Mesangial cell (primary cell): Measurements from ENCODE around the gene CA11. TPM values are rescaled to one million over a fixed set of nuclear protein-coding genes. Genes with fewer than 3 reads are reported as not detected.

Experiments
- total RNA-seq: library from RNA; depleted of rRNA; stranded (reverse); fragments of >200 nt; gene quantifications from 2 replicates; pipeline ENCODE4 v1.2.3, GENCODE V29; 2015

CA11 gene
- 11.3 TPM in 1 of 2 replicates, not detected in the other for total RNA-seq

DNA sequence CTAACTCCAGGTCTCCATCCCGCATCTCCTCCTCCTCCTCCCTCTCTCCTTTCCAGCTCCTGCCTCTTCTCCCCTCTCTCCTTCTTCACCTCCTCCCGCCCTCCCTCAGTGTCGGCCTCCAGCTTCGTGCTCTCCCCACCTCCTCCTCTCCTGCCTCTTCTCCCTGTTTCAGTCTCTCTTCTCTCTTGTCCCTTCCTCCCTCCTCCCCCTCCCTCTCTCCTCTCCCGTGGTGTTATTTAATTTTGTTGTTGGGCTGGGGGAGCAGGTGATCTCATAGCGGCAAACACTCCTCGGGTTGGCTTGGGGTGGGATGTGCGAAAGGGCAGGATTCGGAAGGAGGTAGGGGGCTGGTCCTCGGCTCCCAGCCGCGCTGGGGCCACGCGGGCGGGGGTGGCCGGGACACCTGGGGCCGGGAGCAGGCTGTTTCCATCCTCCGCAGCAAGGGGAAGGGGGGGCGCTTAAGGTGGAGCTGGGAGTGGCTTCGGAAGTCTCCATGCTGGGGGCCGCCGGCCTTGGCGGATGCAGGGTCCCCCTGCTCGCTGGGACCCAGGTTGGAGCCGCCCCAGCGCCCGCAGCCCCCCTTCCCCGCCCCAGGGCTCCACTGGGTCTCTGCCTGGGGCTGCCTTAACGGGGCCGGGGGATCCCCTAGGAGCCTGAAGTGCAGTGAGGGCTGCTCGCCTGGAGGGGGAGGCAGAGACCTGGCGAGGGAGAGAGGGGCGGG lies at the start of gene CA11:
CA11 (minus strand) TSS at position 187 of the 721 bp plus-strand sequence. CDS start 555 bp downstream, outside the sequence.

DNA sequence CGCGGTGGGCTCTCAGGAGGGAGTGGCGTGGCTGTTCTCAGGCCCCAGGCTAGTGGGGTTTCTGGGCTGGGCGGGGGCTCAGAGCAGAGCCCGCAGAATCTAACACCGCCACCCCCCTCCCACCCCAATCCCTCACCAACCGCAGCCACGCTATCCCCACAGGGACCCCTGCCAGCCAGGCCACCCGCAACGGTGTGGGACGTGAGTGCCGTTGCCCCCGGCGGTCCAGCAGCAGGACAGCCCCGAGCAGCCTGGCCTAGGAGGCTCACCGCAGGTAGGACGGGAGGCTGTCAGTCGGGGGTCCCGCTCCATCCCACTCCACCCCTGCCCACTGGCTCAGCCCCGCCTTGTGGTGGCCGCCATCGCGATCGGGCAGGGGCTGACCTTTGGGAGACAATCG lies 27.0 kb upstream of the CA11 start, which contains the start of gene NTN5:
NTN5 (minus strand) TSS at position 24 of the 400 bp plus-strand sequence. CDS start 2,031 bp downstream, outside the sequence.

DNA sequence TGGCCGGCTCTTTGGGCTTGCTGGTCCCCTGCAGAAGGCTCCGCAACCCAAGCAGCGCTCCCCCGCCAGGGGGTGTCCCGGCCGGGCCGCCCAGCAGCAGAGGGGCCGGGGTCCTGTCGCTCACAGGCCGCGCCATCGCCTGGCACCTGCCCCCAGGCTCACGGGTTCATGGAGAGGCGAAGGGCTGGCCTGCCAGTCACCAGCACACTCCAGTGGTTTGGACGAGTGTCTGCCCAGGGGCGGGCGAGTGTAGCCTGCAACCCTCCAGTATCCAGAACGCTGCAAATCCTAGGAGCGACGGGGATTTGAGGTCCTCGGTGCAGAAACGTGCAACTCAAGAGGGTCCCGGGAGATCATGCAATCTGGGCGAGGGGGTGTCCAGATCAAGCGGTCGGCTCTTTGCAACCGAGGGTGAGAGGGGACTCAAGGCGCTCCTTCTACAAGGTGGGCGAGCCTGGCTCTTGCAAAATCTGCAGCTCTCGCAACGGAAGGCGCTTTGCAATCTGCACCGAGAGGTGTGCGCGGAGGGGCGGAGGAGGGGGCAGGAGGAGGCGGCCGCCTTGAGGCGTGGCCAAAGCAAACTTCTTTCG lies 9.0 kb downstream of the CA11 start, which contains the start of gene DBP:
DBP (minus strand) TSS at position 521 of the 590 bp plus-strand sequence; CDS start at position 136, 385 bp downstream.

DNA sequence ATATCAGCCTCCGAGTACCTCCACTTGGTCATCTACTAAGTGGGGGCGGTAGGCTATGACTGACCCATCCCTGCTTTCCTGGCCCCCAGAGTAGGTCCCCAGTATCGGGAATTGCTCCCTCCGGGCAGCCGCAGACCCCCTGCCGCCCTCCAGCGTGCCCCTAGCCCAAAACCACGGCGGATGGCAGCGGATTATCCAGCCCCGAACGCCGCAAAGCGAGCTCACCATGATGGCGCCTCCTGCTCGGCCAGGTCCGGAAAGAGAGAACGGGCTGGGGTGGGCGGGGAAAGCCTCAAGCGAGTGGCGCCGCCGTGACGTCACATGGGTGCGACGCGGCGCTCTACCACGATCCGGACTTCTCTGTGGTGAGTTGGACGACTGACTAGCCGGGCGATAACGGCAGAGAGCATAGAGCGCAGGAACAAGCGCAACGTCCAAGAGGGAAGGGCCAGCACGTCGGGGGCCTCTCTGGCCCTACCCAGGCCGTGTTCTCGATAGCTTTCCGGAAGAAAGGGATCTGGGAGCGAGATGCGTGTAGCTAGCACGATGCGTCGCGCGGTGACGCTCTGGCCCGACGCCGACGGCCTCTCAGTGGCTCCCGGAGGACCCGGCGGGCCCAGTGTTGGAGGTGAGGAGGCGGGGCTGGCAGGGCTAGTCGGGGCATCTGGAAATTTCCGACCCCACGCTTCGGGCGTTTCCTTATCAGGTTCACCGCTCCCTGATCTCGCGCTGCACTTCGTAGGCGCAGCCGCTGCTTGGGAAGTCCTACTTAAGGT lies 26.9 kb downstream of the CA11 start, which contains the start of the genes RPL18 and SPHK2:
RPL18 (minus strand) TSS at position 263 of the 776 bp plus-strand sequence; CDS start at position 228, 35 bp downstream.
SPHK2 (plus strand) TSS at position 591 of the 776 bp plus-strand sequence. CDS start 1,009 bp downstream, outside the sequence.

DNA sequence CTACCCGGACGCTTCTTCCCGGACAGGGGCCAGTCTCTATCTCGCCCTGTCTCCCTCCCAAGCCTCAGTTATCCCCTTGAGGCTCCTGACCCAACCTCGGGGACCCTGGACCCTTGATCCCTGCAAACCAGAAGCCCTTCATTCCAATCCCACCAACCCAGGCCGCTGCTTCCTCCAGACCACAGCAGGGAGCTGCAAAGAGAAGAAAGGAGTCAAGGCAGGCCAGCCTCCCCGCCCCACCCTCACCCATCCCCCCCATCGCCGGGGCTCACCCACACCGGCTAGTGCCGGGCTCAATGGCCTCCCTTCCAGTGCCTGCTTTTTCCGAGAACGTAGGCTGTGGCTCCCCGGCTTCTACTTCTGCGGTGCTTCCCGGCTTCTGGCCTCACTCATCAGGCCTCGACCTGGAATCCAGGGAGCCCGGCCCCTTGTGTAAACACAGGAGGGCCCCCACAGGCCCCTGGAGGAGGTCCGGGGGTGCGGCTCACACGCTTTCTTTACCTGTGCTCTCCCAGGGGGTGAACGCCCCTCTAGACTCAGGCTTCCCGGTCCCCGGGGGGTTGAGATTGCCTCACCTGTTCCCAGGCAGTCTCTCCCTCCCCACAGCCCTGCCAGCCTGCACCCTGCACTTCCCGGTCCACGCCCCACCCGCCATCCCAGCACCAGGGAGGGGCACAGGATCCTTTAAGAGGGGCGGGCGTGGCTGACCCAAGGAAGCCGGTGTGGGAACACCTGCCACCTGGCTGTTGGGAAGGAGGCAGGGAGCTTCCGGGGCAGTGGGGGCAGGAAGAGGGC lies 31.4 kb downstream of the CA11 start, which contains the start of gene FAM83E:
FAM83E (minus strand) TSS at position 641 of the 795 bp plus-strand sequence. CDS start 1,704 bp downstream, outside the sequence.

DNA sequence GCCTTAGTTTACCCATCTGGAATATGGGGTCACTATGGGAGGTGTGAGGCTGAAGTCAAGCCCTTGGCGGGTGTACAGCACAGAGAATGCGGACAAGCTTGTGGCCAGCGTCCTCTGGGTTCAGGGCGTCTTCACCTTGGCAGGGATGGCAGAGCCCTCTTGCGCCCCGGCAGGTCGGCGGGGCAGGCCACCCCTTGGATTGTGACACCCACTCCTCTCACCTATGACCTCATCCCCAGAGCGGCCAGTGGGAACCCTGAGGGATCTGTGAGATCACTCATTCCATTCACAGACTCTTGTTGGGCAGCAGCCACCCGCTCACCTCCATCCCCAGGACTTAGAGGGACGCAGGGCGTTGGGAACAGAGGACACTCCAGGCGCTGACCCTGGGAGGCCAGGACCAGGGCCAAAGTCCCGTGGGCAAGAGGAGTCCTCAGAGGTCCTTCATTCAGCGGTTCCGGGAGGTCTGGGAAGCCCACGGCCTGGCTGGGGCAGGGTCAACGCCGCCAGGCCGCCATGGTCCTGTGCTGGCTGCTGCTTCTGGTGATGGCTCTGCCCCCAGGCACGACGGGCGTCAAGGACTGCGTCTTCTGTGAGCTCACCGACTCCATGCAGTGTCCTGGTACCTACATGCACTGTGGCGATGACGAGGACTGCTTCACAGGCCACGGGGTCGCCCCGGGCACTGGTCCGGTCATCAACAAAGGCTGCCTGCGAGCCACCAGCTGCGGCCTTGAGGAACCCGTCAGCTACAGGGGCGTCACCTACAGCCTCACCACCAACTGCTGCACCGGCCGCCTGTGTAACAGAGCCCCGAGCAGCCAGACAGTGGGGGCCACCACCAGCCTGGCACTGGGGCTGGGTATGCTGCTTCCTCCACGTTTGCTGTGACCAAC lies 39.3 kb downstream of the CA11 start, which contains the start of gene SPACA4:
SPACA4 (plus strand) TSS at position 280 of the 896 bp plus-strand sequence; CDS start at position 517, 237 bp downstream.

Other genes starting within 250 kb of the CA11 start
- 36.4 and 46.9 TPM in 2 replicates for gene GRWD1, start 200.2 kb downstream of the CA11 start, total RNA-seq
- gene KCNJ14, start 190.6 kb downstream of the CA11 start, total RNA-seq: 0.25 and 0.65 TPM in 2 replicates
- gene CYTH2, start 176.8 kb downstream of the CA11 start, total RNA-seq: 53.8 and 56.8 TPM in 2 replicates
- 0.16 and 1.4 TPM in 2 replicates for gene LMTK3, start 134.4 kb downstream of the CA11 start, total RNA-seq
- gene SULT2B1, start 94.0 kb downstream of the CA11 start, total RNA-seq: 0.25 TPM in 1 of 2 replicates, not detected in the other
- not detected in 2 replicates for gene SPACA4, start 39.4 kb downstream of the CA11 start, total RNA-seq
- gene FAM83E, start 31.1 kb downstream of the CA11 start, total RNA-seq: not detected in 2 replicates
- gene RPL18, start 27.0 kb downstream of the CA11 start, total RNA-seq: 2,568 and 2,890 TPM in 2 replicates
- 11.7 and 12.3 TPM in 2 replicates for gene SPHK2, start 26.7 kb downstream of the CA11 start, total RNA-seq
- gene DBP, start 8.8 kb downstream of the CA11 start, total RNA-seq: 0.65 and 17.7 TPM in 2 replicates
- gene NTN5, start 26.8 kb upstream of the CA11 start, total RNA-seq: 0.51 TPM in 1 of 2 replicates, not detected in the other
- gene FUT2, start 49.8 kb upstream of the CA11 start, total RNA-seq: under 0.01 TPM in 1 of 2 replicates, not detected in the other
- gene MAMSTR, start 73.5 kb upstream of the CA11 start, total RNA-seq: 1.3 and 5.3 TPM in 2 replicates
- gene RASIP1, start 94.4 kb upstream of the CA11 start, total RNA-seq: 3.8 and 4.7 TPM in 2 replicates
- gene IZUMO1, start 100.7 kb upstream of the CA11 start, total RNA-seq: not detected in 2 replicates
- gene FUT1, start 106.5 kb upstream of the CA11 start, total RNA-seq: 0.98 and 2.2 TPM in 2 replicates
- not detected in 2 replicates for gene FGF21, start 109.3 kb upstream of the CA11 start, total RNA-seq
- 69.8 and 75.0 TPM in 2 replicates for gene BCAT2, start 164.8 kb upstream of the CA11 start, total RNA-seq
- gene HSD17B14, start 190.3 kb upstream of the CA11 start, total RNA-seq: 2.0 and 24.1 TPM in 2 replicates
- gene PLEKHA4, start 222.4 kb upstream of the CA11 start, total RNA-seq: 2.8 and 12.4 TPM in 2 replicates
- 22.8 and 32.2 TPM in 2 replicates for gene PPP1R15A, start 226.2 kb upstream of the CA11 start, total RNA-seq